ENCODE results near the gene GABRP.

DNA sequence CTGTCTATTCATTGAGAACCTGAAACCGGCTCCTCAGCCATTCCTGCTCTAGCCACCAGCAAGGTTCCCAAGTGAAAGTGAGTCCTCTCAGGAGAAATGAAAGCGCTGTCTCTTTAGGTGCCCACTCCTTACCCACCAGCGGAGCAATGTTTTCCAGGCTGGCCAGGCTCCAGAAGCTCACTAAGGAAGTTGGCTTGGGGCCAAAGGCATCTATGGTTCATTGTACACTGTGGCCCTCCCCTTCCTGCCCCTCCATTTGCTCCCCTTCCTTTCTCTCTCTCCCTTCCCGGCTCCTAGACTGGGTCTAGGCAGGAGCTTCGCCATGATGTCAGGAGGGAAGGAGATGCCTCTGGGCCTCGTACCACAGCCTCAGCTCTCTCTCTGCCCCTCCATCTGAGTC lies 1.1 kb upstream of the GABRP start:
- TF ChIP-seq GATA2 (IDR thresholded peaks at IDR 0.05; ENCODE audit: low read depth, low read length) (no peak), GATA3 (IDR thresholded peaks at IDR 0.05; ENCODE audit: low read depth, low read length) (no peak)
